Left colon (tissue), 2 donors: ENCODE results near the gene LIMK2. TPM values are rescaled to one million over a fixed set of nuclear protein-coding genes. Genes with fewer than 3 reads are reported as not detected.
"Not testable (repeated sequence)": the region's sequence is repeated elsewhere in the genome, so short reads cannot be mapped to it uniquely, and the experiment has no call there.

Experiments used
- ATAC-seq: fragments of 200-7000 bp; cut with Tn5 transposase; one replicate; pipeline ENCODE4 v1.9.1; 2020; ENCODE audit warnings: mild to moderate bottlenecking, moderate library complexity
- DNase-seq, 2 donors: peaks; one replicate each; pipeline ENCODE4 v3.0.0-alpha.2; 2020
- intact Hi-C, 2 donors: fragments of 100-400 bp; cut with DNase I in 1 of 2; cut with micrococcal nuclease in 1 of 2; formaldehyde crosslinking; loops; one replicate each; pipeline versions ENCODE4 v1.11.2 to v1.14.0; 2022; cut with DNase I, micrococcal nuclease
- long read RNA-seq: library from polyadenylated mRNA; unstranded; transcript quantifications from one replicate; pipeline ENCODE4 v2.0.0, GENCODE V29; 2021
- total RNA-seq, 2 donors: library from RNA; stranded (reverse); fragmentation: NEBNext Ultra II Directional; extraction: Animal tissue kit (Norgen Biotek cat#: 25700); gene quantifications; one replicate each; pipeline ENCODE4 v1.2.1, GENCODE V29; 2021
- donor health status: DM: no; HTN: no; CAD: no.
- donor health status: DM: yes; HTN: yes; CAD: no.

Gene LIMK2
- total RNA-seq, result 100 to 1,000 TPM; 102 to 142 TPM
- long read RNA-seq, transcript LIMK2-201 (16 exons, 3,670 nt), result major isoform, 24 of 123 reads
- long read RNA-seq, partial matches to known transcripts, result 79 of 123 reads
- long read RNA-seq, other reads (novel, unspliced or antisense), result 18 of 123 reads

- intact Hi-C loops, result loop anchor here in 1 of 2 donors (10.0 kb wide), 1 partner anchor 63 kb away; no protein-coding TSS in a partner anchor
- peak; percentile 96 to 100 for DNase-seq
- peak; percentile 83 for ATAC-seq
Observed at GRCh38 chr22:31211862-31212730, at the start of gene LIMK2. Gene LIMK2 (plus strand): TSS chr22:31212298. CDS start chr22:31212409, 111 bp downstream.

DNA sequence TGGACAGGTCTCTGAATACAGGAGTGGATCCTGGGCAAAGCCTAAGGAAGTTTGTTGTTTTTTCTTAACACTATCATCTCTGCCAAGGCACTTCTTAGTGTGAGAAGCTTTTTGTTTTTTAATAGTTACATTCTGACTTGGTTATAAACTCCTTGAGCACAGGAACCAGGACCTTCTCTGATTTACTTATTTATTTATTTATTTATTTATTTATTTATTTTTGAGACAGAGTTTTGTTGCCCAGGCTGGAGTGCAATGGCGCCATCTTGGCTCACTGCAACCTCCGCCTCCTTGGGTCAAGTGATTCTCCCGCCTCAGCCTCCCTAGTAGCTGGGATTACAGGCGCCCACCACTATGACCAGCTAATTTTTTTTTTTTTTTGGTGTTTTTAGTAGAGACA is 41.1 kb upstream of the LIMK2 start:
- intact Hi-C loops, result no loop called here
- DNase-seq (no peak), ATAC-seq (no peak)

- intact Hi-C loops, ATAC-seq, DNase-seq: not testable (repeated sequence)
Observed at GRCh38 chr22:31171734-31172133, 40.4 kb upstream of the LIMK2 start.

DNA sequence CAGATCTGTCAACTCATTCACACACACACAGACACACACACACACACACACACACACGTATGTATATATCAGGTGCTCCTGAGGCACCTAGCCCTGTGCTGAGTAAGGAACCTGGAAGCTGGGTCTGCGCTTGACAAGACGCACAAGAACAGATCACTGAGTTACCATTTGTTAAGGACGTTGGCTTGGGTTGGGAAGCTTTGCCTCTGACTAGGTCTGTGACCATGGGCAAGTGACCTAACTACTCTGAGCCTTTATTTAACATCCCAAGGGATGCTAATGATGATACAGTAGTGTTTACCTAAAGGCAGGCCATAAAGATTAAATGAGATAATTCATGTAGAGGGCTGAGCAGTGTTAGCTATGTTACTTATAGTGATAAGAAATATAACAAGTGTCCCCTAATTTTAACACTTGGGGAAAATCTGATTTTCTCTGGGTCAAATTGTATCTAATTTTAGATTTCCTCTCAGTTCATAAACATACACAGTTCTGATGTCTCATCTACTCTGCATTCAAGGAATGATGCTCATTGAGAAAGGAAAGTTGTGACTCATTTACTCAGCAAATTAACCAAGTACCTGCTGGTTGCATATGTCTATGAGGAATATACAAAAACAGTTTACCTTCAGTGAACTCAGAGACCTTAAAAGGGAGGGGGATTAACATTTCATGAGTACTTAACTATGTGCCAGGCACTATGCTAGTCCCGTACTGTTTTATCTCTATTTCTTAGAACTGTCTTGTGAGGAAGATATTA is 38.5 kb upstream of the LIMK2 start:
- no peak for DNase-seq
- peak; percentile 57 for ATAC-seq
- intact Hi-C loops, result no loop called here

DNA sequence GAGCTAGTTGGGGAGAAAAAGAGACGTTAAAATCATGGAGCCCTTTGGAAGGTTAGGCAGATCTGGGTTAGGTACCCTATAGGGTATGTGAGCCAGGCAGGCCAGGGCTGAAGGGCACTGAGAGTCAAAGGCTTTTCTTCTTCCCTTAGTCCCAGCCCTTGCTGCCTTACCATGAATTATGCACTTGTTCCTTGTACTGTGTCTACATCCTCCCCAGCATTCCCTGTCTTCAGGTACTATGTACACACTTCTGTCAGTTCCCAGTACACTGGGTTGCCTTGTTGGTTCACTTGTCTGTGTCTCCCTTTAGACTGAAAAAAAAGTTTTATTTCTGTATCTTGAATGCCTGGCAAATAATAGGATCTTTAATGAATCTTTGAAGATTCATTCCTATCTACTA is 35.2 kb upstream of the LIMK2 start:
- no peak for DNase-seq
- peak; percentile 51 for ATAC-seq
- intact Hi-C loops, result no loop called here

DNA sequence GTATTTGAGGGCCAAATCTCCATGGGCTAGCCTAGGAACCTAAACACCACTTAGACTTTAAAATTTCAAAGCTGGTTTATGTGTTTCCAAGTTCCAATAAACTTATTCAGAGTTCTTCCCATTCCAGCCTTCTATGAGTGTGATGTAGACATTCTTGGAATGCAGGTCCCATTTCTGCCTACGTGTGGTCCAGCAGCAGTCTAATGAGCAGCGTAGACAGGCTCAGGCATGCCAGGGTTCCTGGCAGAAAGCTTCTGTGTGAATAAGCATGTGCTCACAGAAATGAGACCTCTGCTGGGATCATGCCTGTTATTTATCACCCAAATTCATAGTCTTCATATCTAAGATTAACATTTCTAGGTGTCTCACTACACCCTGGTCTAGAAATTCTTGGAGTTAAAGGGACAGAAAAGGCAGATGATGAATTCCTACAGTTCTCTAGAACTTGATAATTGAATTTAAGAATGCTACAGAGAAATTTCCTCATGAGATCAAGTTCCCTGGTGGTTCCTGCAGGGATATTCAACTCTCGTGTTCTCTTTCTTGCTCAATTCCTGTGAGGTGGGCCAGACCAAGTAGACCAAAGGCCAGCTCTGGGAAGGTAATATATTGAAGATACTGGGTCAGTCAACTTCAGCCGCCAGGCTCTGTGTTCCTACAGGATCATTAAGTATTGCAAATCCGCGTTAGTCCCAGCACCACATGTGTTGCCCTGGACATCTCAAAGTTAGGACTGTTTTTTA is 34.5 kb upstream of the LIMK2 start:
- no peak for ATAC-seq
- no peak for DNase-seq
- intact Hi-C loops, result no loop called here

- DNase-seq (no peak), ATAC-seq (no peak)
- intact Hi-C loops, result no loop called here
Observed at GRCh38 chr22:31178859-31179258, 33.2 kb upstream of the LIMK2 start.

GRCh38 chr22:31179345-31179744 is 32.8 kb upstream of the LIMK2 start:
- DNase-seq (peak; percentile 55 to 57), ATAC-seq (peak; percentile 96)
- intact Hi-C loops, result no loop called here

GRCh38 chr22:31184015-31184414 is 28.1 kb upstream of the LIMK2 start:
- no peak for DNase-seq
- intact Hi-C loops, result no loop called here
- ATAC-seq, result no peak

DNA sequence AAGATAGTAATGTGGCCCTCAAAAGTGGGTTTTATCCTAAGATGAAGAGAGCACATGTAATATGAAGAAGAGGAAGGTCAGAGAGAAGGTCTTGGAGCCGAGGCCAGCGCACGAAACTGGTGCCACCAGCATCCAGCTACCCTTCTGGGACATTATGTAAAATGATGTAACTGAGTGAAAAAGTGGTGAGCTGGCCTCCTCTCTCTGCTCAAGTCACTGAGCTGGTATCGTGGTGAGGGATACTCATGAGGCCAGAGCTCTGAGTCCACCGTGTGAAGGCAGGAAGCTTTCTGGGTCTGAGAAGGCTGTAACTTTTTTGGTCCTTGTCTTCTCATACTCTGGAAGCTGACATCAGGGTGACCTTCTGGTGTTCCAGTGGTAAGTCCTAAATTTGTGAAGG is 27.0 kb upstream of the LIMK2 start:
- no peak for ATAC-seq
- intact Hi-C loops, result no loop called here

DNA sequence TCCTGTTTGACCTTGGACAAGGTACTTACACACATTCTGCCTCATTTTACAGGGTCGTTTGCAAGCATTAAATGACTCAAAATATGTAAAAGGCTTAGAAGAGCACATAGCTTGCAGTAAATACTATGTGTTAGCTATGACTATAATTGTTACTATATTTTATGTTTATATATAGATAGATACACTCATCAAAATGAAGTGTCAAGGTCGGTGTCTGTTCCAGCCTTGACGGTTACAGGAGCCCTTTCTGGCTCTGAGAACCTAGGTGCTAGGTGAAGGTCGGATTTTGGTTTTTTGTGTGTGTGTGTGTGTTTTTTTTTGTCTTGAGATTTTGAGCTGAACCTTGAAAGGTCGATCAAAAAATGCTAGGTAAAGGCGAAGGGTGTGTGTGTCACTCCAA is 24.5 kb upstream of the LIMK2 start:
- DNase-seq, result no peak
- intact Hi-C loops, result no loop called here
- ATAC-seq, result peak; percentile 12

More for the DNA sequence above, 27.0 kb upstream of the LIMK2 start:
- no peak for DNase-seq

- intact Hi-C loops, result no loop called here
- ATAC-seq, result no peak
- DNase-seq, result no peak
Observed at GRCh38 chr22:31192513-31192912, 19.6 kb upstream of the LIMK2 start.

DNA sequence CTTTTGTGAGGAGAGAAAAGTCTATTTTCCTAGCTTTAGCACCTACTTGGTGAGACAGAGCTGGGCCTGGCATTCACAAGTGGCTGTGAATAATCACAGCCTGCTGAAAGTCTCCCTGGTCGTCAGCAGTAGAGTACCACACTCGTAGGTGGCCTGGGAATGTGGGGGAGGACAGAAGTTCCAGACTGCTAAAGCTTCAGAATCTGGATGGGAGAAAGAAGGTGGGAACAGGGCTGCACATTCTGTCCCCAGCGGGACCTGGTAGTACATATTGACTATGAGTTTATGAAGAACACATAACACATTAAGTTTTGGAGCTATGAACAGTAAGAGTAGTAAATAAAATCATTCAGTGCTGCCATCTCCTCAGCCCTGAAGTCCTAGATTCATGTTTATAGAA is 19.0 kb upstream of the LIMK2 start:
- ATAC-seq, result peak; percentile 4
- DNase-seq, result no peak
- intact Hi-C loops, result no loop called here

DNA sequence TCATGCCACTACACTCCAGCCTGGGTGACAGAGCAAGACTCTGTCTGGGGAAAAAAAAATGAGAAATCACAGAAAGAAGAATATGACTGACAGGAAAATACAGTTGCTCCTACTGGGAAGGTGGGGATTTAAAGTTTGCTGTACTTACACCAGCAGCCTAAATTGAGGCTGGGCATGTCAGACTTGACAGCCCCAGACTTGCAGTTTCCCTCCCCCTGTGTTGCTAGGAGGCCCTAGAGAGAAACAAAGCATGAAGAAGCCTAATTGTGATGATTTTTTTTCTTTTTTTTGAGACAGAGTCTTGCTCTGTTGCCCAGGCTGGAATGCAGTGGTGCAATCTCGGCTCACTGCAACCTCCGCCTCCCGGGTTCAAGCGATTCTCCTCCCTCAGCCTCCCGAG is 17.4 kb upstream of the LIMK2 start:
- DNase-seq, intact Hi-C loops, ATAC-seq: not testable (repeated sequence)

DNA sequence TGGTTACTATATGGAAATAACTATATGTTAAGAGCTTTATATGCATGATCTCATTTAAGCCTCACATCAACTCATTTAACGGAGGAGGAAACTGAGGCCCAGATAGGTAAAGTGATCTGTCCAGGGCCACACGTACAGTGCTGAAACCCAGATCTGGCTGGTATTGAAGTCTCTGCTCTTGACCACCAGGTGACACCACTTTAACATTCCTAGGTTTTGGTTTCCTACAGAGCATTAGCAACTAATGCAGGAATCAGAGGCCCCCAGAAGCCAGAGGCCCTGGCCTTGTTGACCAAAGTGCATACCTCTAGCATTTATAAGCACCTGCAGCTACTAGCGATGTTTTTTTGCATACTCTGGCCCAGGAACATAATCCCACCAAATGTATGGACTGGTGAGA is 12.9 kb upstream of the LIMK2 start:
- ATAC-seq (peak; percentile 42), DNase-seq (no peak)
- intact Hi-C loops, result no loop called here

- DNase-seq, intact Hi-C loops: not testable (repeated sequence)
- ATAC-seq, result peak; percentile 44
Observed at GRCh38 chr22:31204352-31204984, 7.6 kb upstream of the LIMK2 start.

DNA sequence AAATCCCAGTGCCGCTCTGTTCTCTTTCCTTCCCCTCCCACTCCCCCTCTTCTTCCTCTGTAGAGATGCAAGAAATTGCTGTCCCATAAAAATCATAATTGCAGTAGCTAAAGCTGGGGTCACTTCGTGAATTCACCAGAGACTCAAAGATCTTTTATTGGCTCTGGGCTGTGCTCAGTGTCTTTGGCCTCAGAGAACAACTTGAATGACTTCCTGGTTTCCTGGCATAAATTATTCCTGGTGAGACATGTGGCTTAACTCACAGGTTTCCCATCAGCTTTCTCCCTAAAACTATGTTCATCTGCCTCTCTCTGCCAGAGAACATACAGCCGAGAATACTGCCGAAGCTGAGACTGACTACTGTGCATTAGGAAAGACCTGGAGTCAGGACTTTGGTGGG is 7.0 kb upstream of the LIMK2 start:
- peak; percentile 67 for ATAC-seq
- DNase-seq, intact Hi-C loops: not testable (repeated sequence)

DNA sequence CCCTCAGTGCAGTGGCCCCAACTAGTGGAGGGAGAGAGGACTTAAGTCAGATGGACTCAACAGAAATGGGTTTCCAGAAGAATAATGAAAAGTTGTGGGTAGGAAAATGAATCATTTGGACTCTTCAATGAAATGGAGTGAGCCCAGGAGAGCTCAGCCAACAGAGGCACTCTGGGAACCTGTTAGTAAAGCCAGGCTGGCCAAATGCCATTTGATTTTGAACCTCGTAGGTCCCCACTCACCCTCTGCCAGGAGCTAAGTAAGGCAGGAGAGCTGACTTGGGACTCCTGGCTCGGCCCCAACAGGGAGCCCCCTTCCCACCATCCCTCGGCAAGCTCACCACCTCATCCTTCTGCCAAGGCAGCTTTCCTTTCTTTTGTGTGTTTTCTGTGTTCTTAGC is 5.6 kb upstream of the LIMK2 start:
- DNase-seq, ATAC-seq, intact Hi-C loops: not testable (repeated sequence)
